ENCODE measurements around the gene DEGS1.
"Not testable (repeated sequence)": the region's sequence is repeated elsewhere in the genome, so short reads cannot be mapped to it uniquely, and the experiment has no call there.

The DEGS1 gene

DNA sequence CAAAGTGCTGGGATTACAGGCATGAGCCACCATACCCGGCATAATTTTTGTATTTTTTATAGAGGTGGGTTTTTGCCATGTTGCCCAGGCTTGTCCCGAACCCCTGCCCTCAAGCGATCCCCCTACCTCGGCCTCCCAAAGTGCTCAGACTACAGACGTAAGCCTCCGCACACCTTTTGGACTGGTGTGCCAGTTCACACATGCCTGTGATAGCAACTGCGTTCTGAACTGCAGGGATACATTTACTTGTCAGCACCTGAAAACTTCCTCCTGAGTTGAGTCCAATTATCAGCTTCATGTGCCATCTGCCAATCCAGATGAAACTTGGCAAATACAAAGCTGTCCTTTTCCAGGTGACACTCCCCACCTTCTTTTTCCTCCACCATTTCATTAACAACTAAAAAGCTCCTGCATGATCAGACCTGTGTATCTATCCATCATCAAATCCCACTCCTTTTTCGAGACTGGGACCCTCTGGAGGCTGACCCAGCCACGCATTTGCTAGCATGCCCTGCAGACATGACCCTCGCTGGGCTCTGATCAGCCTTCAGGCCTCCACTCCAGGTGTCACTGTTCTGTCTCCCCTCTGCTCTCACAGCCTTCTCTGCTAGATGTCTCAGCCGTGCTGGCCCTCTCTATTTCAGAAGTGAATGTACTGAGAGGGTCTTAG lies 2.1 kb upstream of the DEGS1 start:
- DNase-seq (ENCODE audit: low spot score) = no peak

DNA sequence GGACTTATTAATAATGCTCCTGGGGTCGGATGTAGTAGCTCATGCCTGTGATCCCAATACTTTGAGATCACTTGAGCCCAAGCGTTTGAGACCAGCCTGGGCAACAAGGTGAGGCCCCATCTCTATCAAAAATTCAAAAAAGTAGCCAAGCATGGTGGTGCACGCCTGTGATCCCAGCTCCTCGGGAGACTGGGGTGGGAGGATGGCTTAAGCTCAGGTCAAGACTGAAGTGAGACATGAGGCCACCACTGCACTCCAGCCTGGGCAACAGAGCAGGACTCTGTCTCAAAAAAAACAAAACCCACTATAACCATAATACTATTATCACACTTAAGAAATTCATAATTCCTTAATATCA lies 1.6 kb upstream of the DEGS1 start:
- DNase-seq (ENCODE audit: low spot score) = no peak

GRCh38 chr1:224182057-224182865 lies 779 bp upstream of the DEGS1 start:
- DNase-seq (ENCODE audit: low spot score) = no peak

- peak; percentile 85 for DNase-seq (ENCODE audit: low spot score)
Observed at GRCh38 chr1:224183591-224184312, 712 bp downstream of the DEGS1 start.

DNA sequence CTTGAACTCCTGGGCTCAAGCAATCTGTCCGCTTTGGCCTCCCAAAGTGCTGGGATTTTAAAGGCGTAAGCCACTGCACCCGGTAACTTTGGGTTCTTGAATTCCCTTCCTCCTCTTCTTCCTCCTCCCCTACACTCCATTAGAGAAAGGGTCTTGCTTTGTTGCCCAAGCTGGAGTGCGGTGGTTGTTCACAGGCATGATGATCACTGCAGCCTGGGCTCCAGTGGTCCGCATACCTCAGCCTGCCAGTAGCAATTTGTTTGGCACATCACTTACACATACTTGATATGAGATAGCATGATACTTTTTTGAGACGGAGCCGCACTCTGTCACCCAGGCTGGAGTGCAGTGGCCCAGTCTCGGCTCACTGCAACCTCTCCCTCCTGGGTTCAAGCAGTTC lies 2.2 kb downstream of the DEGS1 start:
- DNase-seq (ENCODE audit: low spot score) = no peak

GRCh38 chr1:224188286-224188685 lies 5.2 kb downstream of the DEGS1 start:
- DNase-seq (ENCODE audit: low spot score) = no peak

GRCh38 chr1:224189561-224189960 lies 6.5 kb downstream of the DEGS1 start:
- DNase-seq (ENCODE audit: low spot score) = no peak

DNA sequence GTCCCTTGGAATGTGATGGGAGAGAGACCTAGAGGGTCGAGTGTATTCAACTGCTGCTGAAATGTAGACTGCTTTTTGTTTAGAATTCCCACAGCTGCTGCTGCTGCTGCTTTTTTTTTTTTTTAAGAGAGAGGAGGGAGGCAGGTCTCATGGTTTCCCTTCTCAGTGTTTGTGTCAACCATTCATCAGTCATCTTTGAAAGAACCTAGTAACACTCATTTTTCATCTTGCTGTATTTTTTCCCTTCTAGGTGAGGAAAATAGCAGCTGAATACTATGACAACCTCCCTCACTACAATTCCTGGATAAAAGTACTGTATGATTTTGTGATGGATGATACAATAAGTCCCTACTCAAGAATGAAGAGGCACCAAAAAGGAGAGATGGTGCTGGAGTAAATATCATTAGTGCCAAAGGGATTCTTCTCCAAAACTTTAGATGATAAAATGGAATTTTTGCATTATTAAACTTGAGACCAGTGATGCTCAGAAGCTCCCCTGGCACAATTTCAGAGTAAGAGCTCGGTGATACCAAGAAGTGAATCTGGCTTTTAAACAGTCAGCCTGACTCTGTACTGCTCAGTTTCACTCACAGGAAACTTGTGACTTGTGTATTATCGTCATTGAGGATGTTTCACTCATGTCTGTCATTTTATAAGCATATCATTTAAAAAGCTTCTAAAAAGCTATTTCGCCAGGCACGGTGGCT lies 9.2 kb downstream of the DEGS1 start:
- no peak for DNase-seq (ENCODE audit: low spot score)

GRCh38 chr1:224193319-224193966 lies 10.4 kb downstream of the DEGS1 start:
- no peak for DNase-seq (ENCODE audit: low spot score)

GRCh38 chr1:224196813-224197600 lies 14.0 kb downstream of the DEGS1 start:
- DNase-seq (ENCODE audit: low spot score) = no peak

DNA sequence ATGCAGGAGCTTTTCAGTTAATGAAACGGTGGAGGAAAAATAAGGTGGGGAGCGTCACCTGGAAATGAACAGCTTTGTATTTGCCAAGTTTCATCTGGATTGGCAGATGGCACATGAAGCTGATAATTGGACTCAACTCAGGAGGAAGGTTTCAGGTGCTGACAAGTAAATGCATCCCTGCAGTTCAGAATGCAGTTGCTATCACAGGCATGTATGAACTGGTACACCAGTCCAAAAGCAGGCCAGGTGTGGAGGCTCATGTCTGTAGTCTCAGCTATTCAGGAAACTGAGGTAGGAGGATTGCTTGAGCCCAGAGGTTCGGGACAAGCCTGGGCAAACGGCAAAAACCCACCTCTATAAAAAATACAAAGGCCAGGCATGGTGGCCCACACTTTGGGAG lies 15.5 kb downstream of the DEGS1 start:
- DNase-seq (ENCODE audit: low spot score) = no peak

DNA sequence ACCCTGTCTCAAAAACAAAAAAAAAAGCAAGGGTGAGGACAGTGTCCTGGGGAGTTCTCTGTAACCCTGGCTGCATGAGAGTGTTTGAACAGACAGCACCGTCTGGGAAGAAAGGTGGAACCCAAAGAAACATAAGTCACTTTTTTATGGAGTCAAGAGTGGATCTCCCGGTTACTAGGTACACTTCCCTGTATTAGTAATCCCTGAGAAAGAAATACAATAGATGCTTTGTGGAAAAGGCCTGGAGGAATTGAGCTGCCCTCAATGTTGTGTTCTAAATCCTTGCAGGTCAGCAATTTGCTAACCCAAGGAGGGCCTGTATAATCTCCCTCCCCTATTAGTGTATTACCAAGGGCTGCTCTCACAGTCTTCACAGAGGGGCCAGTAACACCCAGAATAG lies 16.6 kb downstream of the DEGS1 start:
- no peak for DNase-seq (ENCODE audit: low spot score)

DNA sequence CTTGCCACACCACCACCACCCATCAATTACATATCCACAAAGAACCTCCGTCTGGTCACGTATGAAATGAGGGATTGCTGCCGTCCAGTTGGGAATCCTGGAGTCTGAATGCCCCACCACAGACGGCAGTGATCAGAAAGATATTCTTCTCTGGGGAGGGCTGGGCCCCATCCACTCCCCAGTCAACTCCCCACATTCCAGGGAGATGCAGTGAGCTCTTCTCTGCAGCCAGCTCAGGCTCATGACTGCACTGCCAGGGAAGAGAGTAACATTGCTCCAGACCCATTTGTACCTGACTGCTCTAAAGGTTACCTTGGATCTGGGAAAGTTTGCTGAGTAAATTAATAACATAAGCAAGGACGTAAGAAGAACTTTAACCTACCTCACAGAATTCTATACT lies 18.3 kb downstream of the DEGS1 start:
- DNase-seq (ENCODE audit: low spot score) = no peak

- no peak for DNase-seq (ENCODE audit: low spot score)
Observed at GRCh38 chr1:224201853-224202252, 18.8 kb downstream of the DEGS1 start.

DNA sequence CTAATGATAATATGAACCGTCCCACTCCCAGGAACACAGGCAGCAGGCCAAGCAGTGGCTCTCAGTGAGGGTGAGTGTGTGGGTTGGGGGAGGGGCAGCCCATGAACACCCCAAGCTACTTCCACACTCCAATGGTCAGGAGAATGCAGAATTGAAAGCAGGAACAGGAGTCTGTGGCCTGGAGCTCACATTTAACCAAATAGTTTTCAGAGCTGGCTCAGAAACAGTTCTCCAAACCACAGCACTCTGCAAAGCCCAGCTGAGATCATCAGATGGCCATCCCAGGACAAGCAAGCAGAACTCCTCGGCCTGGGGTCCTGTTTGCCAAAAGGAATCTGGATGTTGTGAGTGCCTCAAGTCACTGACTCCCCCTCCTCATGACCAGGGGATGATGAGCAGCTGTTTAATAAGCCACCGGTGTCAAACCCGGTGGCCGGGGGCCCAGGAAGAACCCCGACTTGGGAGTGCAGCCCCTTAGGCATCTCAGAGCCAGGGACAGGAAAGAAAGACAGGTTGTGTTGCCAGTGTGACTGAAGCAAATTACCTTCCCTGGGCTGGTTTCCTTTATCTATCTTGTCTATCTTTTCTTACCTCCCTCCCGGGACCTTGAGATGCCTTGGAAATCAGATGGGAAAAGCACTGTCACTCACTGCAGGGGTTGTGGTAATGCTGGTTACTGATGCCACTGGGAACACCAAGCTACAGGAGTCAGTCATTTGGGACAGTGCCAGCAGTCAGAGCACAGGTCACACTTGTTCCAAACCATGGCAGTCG lies 20.4 kb downstream of the DEGS1 start:
- DNase-seq (ENCODE audit: low spot score) = no peak

- DNase-seq (ENCODE audit: low spot score) = no peak
Observed at GRCh38 chr1:224205438-224205840, 22.4 kb downstream of the DEGS1 start.

DNA sequence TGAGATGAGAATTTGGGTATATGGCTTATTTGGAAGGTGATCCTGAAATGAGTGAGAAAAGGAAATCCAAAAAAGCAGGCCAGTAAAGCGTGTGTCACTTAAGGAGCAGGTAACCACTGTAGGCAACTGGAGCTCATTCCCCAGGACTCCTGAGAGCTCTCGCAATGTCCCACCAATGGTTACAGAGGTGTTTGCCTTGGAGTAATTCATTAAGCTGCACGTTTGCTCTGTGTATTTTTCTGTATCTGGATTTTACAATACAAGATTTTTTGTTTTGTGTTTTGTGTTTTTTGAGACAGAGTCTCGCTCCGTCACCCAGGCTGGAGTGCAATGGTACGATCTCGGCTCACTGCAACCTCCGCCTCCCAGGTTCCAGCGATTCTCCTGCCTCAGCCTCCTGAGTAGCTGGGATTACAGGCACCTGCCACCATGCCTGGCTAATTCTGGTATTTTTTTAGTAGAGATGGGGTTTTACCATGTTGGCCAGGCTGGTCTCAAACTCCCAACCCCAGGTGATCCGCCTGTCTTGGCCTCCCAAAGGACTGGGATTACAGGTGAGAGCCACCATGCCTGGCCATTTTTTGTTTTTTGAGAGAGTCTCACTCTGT lies 23.0 kb downstream of the DEGS1 start:
- DNase-seq (ENCODE audit: low spot score) = not testable (repeated sequence)

- no peak for DNase-seq (ENCODE audit: low spot score)
Observed at GRCh38 chr1:224211206-224211962, 28.3 kb downstream of the DEGS1 start.

DNA sequence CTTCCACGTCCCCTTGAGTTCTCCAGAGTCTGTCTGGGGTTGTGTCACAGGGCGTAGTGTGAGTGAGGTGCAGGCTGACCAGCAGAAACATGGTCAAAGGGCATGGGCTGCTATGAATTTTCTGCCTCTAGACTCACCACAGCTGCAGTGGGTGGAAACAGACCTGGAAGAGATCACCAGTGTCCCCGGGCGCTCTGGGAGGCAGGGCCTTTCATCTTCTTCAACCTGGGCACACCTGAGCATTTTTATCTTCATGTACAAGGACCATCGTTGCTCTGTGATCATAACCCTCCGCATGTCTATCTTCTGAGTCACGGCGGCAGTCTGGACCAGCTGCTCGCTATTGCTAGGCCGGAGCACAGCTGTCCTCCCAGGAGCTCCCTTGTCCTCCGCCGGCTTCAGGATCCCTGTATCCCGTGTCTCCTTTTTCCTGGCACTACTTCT lies 29.6 kb downstream of the DEGS1 start:
- DNase-seq (ENCODE audit: low spot score) = no peak
